Activated naive CD8-positive, alpha-beta T cell treated with anti-CD3 and anti-CD28 coated beads, Interleukin-2, amount 10 ng/mL, durations not matched to agents 7 days and 5 days (primary cell): Measurements from ENCODE around the gene EXD3. TPM values are rescaled to one million over a fixed set of nuclear protein-coding genes. Genes with fewer than 3 reads are reported as not detected.

Experiments
- ATAC-seq: fragments of 150-1000 bp; cut with Tn5 transposase; one replicate; pipeline ENCODE4 v1.10.0; 2021; ENCODE audit warnings: low read depth, moderate library complexity
- POLR2A ChIA-PET: fragments of 350-600 bp; sonication (Branson Sonifier 250); formaldehyde crosslinking; loops from one replicate; lab custom pipeline; 2021; ENCODE audit warnings: antibody characterized with exemption; lab: Charles Lee
- DNase-seq: peaks from one replicate; pipeline ENCODE4 v3.0.0; 2021
- H3K27ac Mint-ChIP-seq: one replicate; pipeline ENCODE4 v1.8.0; 2022; ENCODE audit warnings: mild to moderate bottlenecking, mixed read lengths
- H3K27me3 Mint-ChIP-seq: one replicate; pipeline ENCODE4 v1.8.0; 2022; ENCODE audit warnings: mild to moderate bottlenecking, moderate library complexity, mixed read lengths
- H3K36me3 Mint-ChIP-seq: one replicate; pipeline ENCODE4 v1.8.0; 2021; ENCODE audit warnings: mild to moderate bottlenecking, mixed read lengths
- H3K4me1 Mint-ChIP-seq: one replicate; pipeline ENCODE4 v1.8.0; 2021; ENCODE audit warnings: mixed read lengths
- H3K4me3 Mint-ChIP-seq: one replicate; pipeline ENCODE4 v1.8.0; 2022; ENCODE audit warnings: mild to moderate bottlenecking, moderate library complexity, mixed read lengths
- H3K9me3 Mint-ChIP-seq: one replicate; pipeline ENCODE4 v1.8.0; 2021; ENCODE audit warnings: mixed read lengths
- total RNA-seq, 2 experiments: library from RNA; stranded (reverse); gene quantifications; one replicate each; pipeline ENCODE4 v1.2.3, GENCODE V29; 2021

Gene EXD3
- total RNA-seq, 2 experiments from 2014 or later, result 23.4 to 24.7 TPM

DNA sequence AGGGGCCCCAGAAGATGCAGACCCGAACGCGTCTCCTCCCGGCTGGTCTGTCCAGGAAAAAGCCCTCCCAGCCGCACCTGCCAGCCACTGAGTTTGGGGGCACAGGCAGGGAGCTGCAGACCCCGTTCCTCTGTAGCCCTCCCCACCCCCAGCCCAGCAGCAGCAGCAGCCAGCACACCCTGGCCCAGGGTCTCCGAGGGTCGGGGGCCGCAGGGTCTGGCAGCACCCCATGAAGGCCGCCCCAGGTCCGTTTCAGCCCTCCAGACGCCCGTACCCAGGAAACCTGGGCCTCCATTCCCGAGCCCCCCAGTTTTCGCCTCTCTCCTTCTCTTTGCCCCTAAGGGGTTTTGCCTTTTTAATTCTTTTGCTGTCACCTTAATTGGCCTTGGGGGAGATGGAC, 19.7 kb downstream of the EXD3 start:
- H3K27ac Mint-ChIP-seq, result no peak overlapping the region
- no peaks in the 10 kb centered on the region for H3K9me3 Mint-ChIP-seq
- peaks cover 3% of the 10 kb centered on the region for H3K27me3 Mint-ChIP-seq
- H3K4me3 Mint-ChIP-seq, result no peak overlapping the region
- ATAC-seq, result no peak
- H3K36me3 Mint-ChIP-seq, result peaks cover 8% of the 10 kb centered on the region
- POLR2A ChIA-PET, result no interaction called here
- H3K4me1 Mint-ChIP-seq, result peaks cover 2% of the 10 kb centered on the region
- DNase-seq, result no peak

DNA sequence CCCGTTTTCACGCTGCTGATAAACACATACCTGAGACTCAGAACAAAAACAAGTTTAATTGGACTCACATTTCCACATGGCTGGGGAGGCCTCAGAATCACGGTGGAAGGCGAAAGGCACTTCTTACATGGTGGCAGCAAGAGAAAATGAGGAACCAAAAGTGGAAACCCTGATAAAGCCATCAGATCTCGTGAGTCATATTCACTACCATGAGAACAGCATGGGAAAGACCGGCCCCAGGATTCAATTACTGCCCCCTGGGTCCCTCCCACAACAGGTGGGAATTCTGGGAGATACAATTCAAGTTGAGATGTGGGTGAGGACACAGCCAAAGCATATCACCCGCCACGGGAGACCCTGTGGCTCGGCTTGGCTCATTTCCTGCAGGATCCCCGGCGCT, 20.2 kb downstream of the EXD3 start:
- Mint-ChIP-seq H3K9me3 (no peaks in the 10 kb centered on the region), H3K36me3 (peaks cover 8% of the 10 kb centered on the region), H3K4me3 (no peak overlapping the region), H3K4me1 (peaks cover 2% of the 10 kb centered on the region), H3K27me3 (peaks cover 3% of the 10 kb centered on the region), H3K27ac (no peak overlapping the region)
- ATAC-seq, result no peak
- POLR2A ChIA-PET, result interaction anchor here (0.8 kb wide), 1 partner anchor 101 kb away, joined by 3 read pairs; the partner anchor contains the start of gene NRARP
- DNase-seq, result no peak

DNA sequence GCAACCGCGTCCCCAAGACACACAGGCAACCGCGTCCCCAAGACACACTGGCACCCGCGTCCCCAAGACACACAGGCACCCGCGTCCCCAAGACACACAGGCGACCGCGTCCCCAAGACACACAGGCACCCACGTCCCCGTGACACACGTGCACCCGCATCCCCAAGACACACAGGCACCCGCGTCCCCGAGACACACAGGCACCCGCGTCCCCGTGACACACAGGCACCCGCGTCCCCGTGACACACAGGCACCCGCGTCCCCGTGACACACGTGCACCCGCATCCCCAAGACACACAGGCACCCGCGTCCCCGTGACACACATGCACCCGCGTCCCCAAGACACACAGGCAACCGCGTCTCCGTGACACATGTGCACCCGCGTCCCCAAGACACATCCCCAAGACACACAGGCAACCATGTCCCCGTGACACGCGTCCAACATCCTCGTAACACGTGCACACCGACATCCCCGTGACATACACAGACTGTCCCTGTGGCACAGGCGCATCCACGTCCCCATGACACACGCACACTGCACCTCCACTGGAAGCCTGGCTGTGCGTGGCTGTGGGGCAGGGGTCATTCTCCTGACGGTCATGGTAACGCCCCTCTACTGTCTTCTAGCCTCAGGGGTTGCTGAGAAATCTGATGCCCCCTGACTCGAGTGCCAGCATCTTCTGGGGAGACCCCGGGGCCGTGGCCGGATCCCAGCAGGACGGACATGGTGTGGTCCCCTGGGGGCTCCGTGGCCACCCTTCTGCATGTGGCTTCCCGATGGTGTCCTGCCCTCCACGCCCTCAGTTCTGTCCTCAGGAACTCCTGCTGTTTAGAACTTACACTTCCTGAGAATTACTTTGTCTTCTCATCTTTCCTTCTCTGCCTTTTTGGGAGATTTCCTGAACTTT, 24.1 kb downstream of the EXD3 start:
- DNase-seq, result no peak
- Mint-ChIP-seq H3K36me3 (peaks cover 8% of the 10 kb centered on the region), H3K27me3 (no peaks in the 10 kb centered on the region), H3K4me1 (peaks cover 4% of the 10 kb centered on the region), H3K27ac (no peak overlapping the region), H3K4me3 (no peak overlapping the region), H3K9me3 (no peaks in the 10 kb centered on the region)
- POLR2A ChIA-PET, result no interaction called here
- ATAC-seq, result no peak

DNA sequence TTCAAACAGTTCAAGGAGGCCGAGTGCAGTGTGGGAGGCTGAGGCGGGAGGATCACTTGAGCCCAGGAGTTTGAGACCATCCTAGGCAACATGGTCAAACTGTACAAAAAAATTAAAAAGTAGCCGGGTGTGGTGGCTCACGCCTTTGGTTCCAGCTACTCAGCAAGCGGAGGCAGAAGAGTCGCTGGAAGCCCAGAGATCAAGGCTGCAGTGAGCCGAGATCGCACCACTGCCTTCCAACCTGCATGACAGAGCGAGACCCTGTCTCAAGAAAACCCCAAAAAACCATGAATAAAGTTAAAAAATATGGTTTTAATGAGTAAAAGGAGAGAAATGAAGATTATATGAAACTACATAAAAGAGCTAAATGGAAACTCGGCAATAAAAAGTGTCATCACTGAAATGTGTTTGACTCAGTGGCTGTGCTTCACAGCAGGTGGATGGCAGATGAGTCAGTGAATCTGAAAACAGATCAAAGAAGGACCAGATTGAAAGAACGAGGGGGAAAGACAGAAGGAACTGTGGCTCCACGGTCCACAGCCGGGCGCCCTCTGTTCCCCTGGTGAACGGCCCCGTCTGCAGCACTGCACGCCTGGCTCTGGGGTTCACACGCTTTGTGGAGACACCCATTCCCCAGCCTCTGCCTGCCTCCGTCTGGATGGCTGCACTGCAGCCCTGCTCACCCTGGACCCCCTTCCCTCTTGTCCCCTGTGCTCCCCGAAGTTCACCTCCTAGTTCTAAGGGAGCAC, 25.1 kb downstream of the EXD3 start:
- DNase-seq, result no peak
- ATAC-seq, result no peak
- no peaks in the 10 kb centered on the region for H3K27me3 Mint-ChIP-seq
- POLR2A ChIA-PET, result no interaction called here
- H3K4me1 Mint-ChIP-seq, result peaks cover 4% of the 10 kb centered on the region
- H3K4me3 Mint-ChIP-seq, result no peak overlapping the region
- no peak overlapping the region for H3K27ac Mint-ChIP-seq
- H3K9me3 Mint-ChIP-seq, result no peaks in the 10 kb centered on the region
- peaks cover 8% of the 10 kb centered on the region for H3K36me3 Mint-ChIP-seq

DNA sequence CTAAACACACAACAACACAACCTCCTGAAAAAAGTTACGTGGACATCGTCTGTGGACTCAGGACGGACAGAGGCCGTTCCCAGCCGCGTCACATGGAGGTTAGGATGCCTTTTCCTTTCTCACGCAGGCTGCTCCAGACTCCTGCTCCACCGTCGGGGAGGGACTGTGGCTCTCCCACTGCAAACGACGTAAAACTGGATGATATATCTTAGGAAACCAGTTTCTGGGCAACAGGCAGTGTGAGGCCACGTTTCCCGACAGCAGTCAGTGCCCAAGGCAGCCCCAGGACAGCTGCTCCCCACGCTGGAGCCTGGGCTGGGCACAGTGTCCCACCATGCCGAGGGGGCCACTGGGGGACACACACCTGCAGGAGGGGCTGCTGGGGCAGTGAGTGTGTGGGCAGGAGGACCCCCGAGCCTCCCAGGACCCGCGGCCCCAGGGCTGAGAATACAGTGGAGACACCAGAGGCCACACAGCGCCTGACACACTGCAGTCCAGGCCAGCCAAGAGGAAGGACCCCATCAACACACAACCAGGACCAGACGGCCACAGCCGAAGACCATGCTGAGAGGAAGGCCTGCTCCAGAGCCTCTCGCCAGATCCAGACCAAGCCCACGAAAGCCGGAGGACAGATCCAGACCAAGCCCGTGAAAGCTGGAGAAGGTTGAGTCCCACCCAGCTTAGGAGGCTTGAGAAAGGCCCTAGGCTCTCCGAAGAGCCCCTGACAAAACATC, 26.2 kb downstream of the EXD3 start:
- no peak overlapping the region for H3K4me3 Mint-ChIP-seq
- H3K4me1 Mint-ChIP-seq, result peaks cover 2% of the 10 kb centered on the region
- ATAC-seq (no peak), DNase-seq (no peak)
- H3K9me3 Mint-ChIP-seq, result no peaks in the 10 kb centered on the region
- POLR2A ChIA-PET, result no interaction called here
- H3K27ac Mint-ChIP-seq, result no peak overlapping the region
- no peaks in the 10 kb centered on the region for H3K36me3 Mint-ChIP-seq
- H3K27me3 Mint-ChIP-seq, result no peaks in the 10 kb centered on the region

DNA sequence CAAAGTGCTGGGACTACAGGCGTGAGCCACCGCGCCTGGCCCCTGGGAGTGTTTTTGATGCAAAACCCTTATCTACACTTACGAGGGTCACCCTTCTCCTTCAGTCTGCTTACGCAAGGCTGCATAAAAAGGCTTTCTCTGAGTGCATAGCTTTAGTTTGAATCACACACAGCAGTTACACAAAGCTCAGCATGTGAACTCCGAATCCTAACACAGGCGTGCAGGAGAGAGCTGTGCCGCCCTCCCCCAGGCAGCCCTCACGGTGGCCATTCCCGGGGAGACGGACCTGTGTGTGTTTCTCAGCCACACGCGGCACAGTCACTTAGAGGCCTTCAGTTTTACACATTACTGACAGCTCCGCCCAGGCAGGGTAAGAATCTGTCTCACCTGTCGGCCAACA, 26.7 kb downstream of the EXD3 start:
- POLR2A ChIA-PET, result no interaction called here
- Mint-ChIP-seq H3K27ac (no peak overlapping the region), H3K9me3 (no peaks in the 10 kb centered on the region), H3K36me3 (no peaks in the 10 kb centered on the region), H3K27me3 (no peaks in the 10 kb centered on the region), H3K4me3 (no peak overlapping the region), H3K4me1 (peaks cover 2% of the 10 kb centered on the region)
- no peak for DNase-seq
- ATAC-seq, result no peak

DNA sequence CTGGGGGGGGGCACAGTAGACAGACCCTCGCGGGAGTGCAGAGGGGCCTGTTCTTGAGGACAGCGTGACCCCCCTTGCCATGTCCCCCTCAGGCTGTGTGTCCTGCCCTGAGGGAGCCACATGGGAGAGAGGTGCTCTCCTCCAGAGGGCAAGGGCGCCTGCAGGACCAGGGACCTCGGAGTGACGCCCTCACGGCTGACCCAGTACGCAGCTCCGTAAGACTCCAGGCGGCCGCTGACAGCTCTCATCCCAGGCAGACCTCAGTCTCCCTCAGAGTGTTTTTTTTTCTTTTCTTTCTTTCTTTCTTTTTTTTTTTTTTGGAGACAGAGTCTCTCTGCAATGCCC, 27.3 kb downstream of the EXD3 start:
- POLR2A ChIA-PET, result no interaction called here
- Mint-ChIP-seq H3K27ac (no peak overlapping the region), H3K4me3 (no peak overlapping the region), H3K4me1 (peaks cover 2% of the 10 kb centered on the region), H3K9me3 (no peaks in the 10 kb centered on the region), H3K27me3 (no peaks in the 10 kb centered on the region), H3K36me3 (no peaks in the 10 kb centered on the region)
- ATAC-seq (no peak), DNase-seq (no peak)

DNA sequence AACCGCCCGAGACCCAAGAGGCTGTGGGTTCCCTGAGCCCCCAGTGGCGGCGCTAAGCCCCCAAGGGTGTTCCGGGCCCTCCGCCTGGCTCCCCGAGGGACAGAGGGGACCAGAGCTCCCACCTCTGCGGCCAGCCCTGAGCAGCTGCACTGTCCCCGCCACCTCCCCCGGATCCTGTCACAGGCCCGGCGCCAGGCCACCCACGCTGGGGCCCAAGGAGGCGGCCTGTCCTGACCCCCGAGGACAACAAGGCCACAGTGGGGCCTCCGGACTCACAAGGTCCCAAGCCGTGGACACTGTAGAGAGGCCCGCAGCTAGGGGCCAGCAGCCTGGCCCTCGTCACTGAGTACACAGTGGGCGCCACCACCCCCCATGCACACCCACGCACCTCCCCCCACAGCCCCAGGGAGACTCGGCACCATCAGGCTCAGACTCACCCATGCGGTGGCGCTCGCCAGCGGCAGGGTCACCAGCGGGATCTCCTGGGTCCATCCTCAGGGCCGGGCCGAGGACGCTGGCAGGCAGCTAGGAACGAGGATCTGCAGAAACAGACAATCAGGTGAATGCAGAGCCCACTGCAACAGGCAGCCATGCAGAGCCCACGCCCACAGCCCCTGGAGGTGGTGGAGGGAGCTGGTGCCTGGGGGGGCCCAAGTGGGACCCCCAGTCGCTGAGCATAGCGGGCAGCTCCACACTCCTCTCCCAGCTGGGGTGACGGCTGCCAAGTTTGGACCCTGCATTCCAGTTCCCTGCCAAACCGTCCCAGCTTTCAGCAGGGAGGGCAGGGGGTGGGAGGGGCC, 27.9 kb downstream of the EXD3 start:
- POLR2A ChIA-PET, result no interaction called here
- DNase-seq (no peak), ATAC-seq (no peak)
- Mint-ChIP-seq H3K36me3 (no peaks in the 10 kb centered on the region), H3K27me3 (no peaks in the 10 kb centered on the region), H3K9me3 (no peaks in the 10 kb centered on the region), H3K27ac (no peak overlapping the region), H3K4me1 (peaks cover 4% of the 10 kb centered on the region), H3K4me3 (no peak overlapping the region)

DNA sequence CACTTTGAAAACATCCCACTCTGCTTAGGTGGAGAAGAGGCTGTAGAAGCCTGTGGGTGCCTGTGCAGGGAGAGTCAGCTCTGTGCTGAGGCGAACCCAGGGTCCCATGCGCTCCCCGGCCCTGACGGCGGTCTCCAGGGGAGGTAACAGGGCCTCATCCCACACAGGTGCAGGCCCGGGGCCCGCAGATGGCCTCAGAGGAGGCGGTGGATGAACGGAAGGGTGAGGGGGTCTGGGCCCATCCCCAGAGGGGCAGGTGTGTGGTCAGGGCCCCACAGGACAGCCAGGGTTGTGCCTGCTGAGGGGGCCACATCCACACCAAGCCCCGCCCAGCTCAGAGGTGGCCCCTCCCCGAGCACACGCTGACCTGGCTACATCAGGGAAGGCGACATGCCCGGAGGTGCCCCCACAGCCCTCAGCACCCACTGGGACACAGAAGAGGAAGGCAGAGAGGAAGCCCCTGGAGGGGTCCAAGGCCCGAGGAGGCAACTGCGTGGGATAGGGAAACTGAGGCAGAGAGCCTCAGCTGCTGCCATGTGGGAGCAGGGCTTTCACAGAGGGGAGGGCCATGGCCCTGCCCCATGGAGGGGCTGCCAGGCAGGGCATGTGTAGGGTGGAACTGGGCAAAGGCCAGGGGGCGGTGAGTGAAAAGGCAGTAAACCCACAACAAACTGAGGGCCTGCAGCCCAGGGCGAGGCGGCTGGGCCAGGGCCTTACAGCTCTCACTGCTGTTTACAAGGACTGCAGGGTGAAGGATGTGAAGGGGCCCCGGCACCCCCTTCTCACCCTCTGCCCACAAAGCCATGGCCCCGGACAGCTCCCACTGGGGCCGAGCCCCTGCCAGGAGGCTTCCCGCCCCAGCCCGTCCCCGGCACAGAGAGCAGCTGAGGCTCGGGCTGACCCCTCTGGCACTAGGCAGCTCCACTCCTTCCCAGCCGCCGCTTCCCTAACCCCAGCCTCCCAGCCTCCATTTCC, 29.5 kb downstream of the EXD3 start:
- ATAC-seq (no peak), DNase-seq (no peak)
- Mint-ChIP-seq H3K36me3 (no peaks in the 10 kb centered on the region), H3K9me3 (no peaks in the 10 kb centered on the region), H3K27me3 (no peaks in the 10 kb centered on the region), H3K27ac (no peak overlapping the region), H3K4me3 (no peak overlapping the region), H3K4me1 (peaks cover 4% of the 10 kb centered on the region)
- POLR2A ChIA-PET, result no interaction called here

DNA sequence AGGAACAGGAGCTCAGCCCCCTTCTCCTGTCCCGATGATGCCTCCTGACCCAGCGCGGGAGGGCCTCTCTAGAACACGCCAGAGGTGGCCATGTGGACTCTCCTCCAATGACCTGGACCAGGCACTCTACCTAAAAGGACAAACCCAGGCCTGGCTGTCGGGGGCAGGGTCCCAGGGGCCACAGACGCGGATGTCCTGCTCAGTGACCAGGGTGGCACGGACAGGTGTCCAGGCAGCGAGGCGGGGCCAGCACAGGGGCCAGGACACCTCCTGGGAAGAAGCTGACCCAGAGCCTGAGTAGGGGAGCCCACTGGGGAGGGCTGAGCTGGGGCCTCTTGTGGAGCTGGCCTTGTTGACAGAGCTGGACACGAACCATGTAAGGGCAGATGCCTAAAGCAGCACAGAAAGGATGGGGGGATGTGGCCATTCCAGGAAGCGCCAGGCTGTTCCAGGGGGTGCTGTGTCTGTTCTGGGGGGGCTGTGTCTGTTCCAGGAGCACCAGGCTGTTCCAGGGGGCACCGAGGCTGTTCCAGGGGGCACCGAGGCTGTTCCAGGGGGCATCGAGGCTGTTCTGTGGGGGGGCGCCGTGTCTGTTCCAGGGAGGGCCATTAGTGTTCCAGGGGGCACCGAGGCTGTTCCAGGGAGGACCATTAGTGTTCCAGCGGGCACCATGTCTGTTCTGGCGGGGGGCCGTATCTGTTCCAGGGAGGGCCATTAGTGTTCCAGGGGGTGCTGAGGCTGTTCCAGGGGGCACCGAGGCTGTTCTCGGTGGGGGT, 30.5 kb downstream of the EXD3 start:
- Mint-ChIP-seq H3K27ac (no peak overlapping the region), H3K4me1 (peaks cover 4% of the 10 kb centered on the region), H3K27me3 (no peaks in the 10 kb centered on the region), H3K4me3 (no peak overlapping the region), H3K36me3 (no peaks in the 10 kb centered on the region), H3K9me3 (no peaks in the 10 kb centered on the region)
- POLR2A ChIA-PET, result no interaction called here
- no peak for DNase-seq
- no peak for ATAC-seq

DNA sequence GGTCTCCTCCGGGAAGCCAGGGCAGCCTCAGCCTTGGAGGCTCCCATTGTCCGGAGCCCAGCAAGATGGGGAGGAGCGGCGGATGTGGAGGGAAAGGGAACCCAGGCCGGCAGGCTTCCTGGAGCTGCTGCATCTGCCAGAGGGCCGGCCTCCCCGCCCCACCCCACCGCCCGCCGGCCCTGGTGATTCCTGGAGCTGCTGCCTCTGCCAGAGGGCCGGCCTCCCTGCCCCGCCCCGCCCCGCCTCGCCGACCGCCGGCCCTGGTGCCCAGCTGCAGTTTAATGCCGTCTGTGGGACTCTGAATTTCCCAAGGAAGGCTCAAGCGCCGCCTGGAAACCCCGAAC, 31.6 kb downstream of the EXD3 start:
- no peak overlapping the region for H3K4me3 Mint-ChIP-seq
- H3K9me3 Mint-ChIP-seq, result no peaks in the 10 kb centered on the region
- POLR2A ChIA-PET, result no interaction called here
- ATAC-seq (no peak), DNase-seq (no peak)
- no peaks in the 10 kb centered on the region for H3K36me3 Mint-ChIP-seq
- no peaks in the 10 kb centered on the region for H3K27me3 Mint-ChIP-seq
- H3K27ac Mint-ChIP-seq, result no peak overlapping the region
- peaks cover 2% of the 10 kb centered on the region for H3K4me1 Mint-ChIP-seq
